ENCODE data around the gene ELAVL4. TPM values are rescaled to one million over a fixed set of nuclear protein-coding genes. Genes with fewer than 3 reads are reported as not detected.

ELAVL4 gene
- under 1 TPM in 3 of 4 donors, not detected in 1; 0.13 to 0.49 (median 0.42) TPM for total RNA-seq

DNA sequence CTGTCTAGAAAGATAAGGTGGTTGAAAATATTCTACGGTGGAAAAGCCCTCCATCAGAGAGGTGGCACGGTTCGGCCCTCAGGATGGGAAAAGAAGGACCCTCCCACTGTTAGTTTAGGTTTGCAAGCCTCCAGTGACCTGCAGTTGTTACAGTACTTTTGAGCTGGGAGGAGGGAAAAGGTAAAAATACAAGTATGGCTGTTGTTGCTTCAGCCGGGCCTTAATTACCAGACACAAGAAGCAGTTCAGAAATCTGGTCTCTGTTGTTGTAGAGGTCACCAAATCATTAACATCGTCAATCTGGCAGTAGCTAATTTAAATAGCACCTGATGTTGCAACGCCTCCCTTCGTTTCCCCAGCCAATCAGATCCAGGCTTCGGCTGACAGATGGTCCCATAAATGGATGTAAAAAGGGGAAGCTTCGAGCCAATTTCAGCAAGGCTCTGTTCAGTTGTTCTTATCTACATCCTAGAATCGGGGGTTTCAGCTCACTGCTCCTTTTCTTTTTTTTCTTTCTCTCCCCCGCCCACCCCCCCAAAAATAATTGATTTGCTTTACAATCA lies at the start of gene ELAVL4:
TSS of gene ELAVL4 (plus strand) at position 424 of the 563 bp plus-strand sequence. CDS start 270 bp downstream, outside the sequence.
- H3K4me3 ChIP-seq (ENCODE audit: low read depth, poor library complexity, severe bottlenecking) = no peak within 1 kb of the TSS
- TF ChIP-seq POLR2A (IDR thresholded peaks at IDR 0.05) = no peak
- TF ChIP-seq, protein P1, sequence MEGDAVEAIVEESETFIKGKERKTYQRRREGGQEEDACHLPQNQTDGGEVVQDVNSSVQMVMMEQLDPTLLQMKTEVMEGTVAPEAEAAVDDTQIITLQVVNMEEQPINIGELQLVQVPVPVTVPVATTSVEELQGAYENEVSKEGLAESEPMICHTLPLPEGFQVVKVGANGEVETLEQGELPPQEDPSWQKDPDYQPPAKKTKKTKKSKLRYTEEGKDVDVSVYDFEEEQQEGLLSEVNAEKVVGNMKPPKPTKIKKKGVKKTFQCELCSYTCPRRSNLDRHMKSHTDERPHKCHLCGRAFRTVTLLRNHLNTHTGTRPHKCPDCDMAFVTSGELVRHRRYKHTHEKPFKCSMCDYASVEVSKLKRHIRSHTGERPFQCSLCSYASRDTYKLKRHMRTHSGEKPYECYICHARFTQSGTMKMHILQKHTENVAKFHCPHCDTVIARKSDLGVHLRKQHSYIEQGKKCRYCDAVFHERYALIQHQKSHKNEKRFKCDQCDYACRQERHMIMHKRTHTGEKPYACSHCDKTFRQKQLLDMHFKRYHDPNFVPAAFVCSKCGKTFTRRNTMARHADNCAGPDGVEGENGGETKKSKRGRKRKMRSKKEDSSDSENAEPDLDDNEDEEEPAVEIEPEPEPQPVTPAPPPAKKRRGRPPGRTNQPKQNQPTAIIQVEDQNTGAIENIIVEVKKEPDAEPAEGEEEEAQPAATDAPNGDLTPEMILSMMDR (IDR thresholded peaks at IDR 0.05) = no peak
- DNase-seq (ENCODE audit: low spot score in 2 of 2) = no peak
- 64 to 66% methylated on average over 11 of the region's 11 CpGs for WGBS, 2 donors
- intact Hi-C loops (cut with DNase I; ENCODE audit: low total_unique reads) = no loop called here

- TF ChIP-seq, protein P1 (IDR thresholded peaks at IDR 0.05) = no peak
- no peak for DNase-seq (ENCODE audit: low spot score in 2 of 2)
- WGBS, 2 donors = 62 to 64% methylated on average over 3 of the region's 3 CpGs
- intact Hi-C loops (cut with DNase I; ENCODE audit: low total_unique reads) = no loop called here
- H3K4me3 ChIP-seq (ENCODE audit: low read depth, poor library complexity, severe bottlenecking) = no peak overlapping the region
These were observed 48.4 kb upstream of the ELAVL4 start for GRCh38 chr1:50060279-50060678.

GRCh38 chr1:50066806-50067205 lies 41.9 kb upstream of the ELAVL4 start:
- TF ChIP-seq, protein P1 (IDR thresholded peaks at IDR 0.05) = no peak
- no peak for TF ChIP-seq POLR2A (IDR thresholded peaks at IDR 0.05)
- DNase-seq (ENCODE audit: low spot score in 2 of 2) = no peak
- intact Hi-C loops (cut with DNase I; ENCODE audit: low total_unique reads) = no loop called here
- 25 to 36% methylated on average over 1 of the region's 1 CpG for WGBS, 2 donors
- no peak overlapping the region for H3K4me3 ChIP-seq (ENCODE audit: low read depth, poor library complexity, severe bottlenecking)

DNA sequence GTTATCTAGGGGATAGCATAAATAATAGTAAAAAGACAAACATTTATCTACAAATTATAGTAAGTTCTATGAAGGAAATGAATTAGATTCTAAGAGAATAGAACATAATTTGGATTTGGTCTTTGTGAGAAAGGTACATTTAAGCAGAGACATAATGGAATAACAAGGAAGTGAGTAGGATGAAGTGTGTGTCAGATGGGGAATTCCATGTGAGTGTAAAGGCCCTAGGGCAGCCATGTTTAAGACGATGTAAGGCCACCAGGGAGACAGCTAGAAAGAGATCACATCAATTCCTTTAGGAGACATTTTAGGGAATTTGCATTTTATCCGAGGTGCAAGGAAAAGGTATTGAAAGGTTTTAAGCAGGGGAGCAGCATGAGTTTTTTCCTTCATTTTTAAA lies 33.8 kb upstream of the ELAVL4 start:
- intact Hi-C loops (cut with DNase I; ENCODE audit: low total_unique reads) = no loop called here
- H3K4me3 ChIP-seq (ENCODE audit: low read depth, poor library complexity, severe bottlenecking) = no peak overlapping the region
- TF ChIP-seq, protein P1 (IDR thresholded peaks at IDR 0.05) = no peak
- WGBS, 2 donors = 39 to 40% methylated on average over 2 of the region's 2 CpGs
- DNase-seq (ENCODE audit: low spot score in 2 of 2) = no peak

DNA sequence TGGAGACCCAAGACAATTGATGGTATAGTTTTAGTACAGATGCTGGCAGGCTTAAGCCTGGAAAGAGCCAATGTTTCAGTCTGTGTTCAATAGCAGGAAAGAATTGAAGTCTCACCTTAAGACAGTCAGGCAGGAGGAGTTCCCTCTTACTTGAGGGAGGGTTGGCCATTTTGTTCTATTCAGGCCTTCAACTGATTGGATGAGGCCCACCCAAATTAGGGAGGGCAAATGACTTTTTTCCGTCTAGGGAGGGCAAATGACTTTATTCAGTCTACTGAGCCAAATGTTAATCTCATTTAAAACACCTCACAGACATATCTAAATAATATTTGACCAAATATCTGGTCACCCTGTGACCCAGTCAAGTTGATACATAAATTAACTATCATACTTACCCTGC lies 31.4 kb upstream of the ELAVL4 start:
- 76 to 84% methylated on average over 1 of the region's 1 CpG for WGBS, 2 donors
- no peak overlapping the region for H3K4me3 ChIP-seq (ENCODE audit: low read depth, poor library complexity, severe bottlenecking)
- no peak for TF ChIP-seq POLR2A (IDR thresholded peaks at IDR 0.05)
- TF ChIP-seq, protein P1 (IDR thresholded peaks at IDR 0.05) = no peak
- DNase-seq (ENCODE audit: low spot score in 2 of 2) = no peak
- intact Hi-C loops (cut with DNase I; ENCODE audit: low total_unique reads) = no loop called here

Measured in lower leg skin (tissue), 4 donors.